Hepatocyte (in vitro differentiated cells): ENCODE data around the gene LRP4. TPM values are rescaled to one million over a fixed set of nuclear protein-coding genes. Genes with fewer than 3 reads are reported as not detected.

Experiments used
- DNase-seq: peaks from one replicate; pipeline ENCODE4 v3.0.0-alpha.2; 2016; ENCODE audit warnings: low spot score
- H2AFZ ChIP-seq: fragments of 200-600 bp; sonication (generic); 2 replicates; pipeline ENCODE4 v1.6.0; 2016; ENCODE audit warnings: antibody characterized with exemption, mild to moderate bottlenecking
- H3K27ac ChIP-seq: fragments of 200-600 bp; sonication (generic); 2 replicates; pipeline ENCODE4 v1.5.1; 2016; ENCODE audit warnings: mild to moderate bottlenecking
- H3K27me3 ChIP-seq: fragments of 200-600 bp; sonication (generic); 2 replicates; pipeline ENCODE4 v1.6.1; 2016
- H3K36me3 ChIP-seq: fragments of 200-600 bp; sonication (generic); replicated peaks from 2 replicates; pipeline ENCODE4 v1.5.1; 2016; ENCODE audit warnings: low read depth; ENCODE audit not compliant: insufficient read depth
- H3K4me1 ChIP-seq: fragments of 200-600 bp; sonication (generic); 2 replicates; pipeline ENCODE4 v1.5.1; 2016; ENCODE audit warnings: mild to moderate bottlenecking, moderate library complexity; ENCODE audit not compliant: insufficient read depth
- H3K4me2 ChIP-seq: fragments of 200-600 bp; sonication (generic); 2 replicates; pipeline ENCODE4 v1.6.0; 2016
- H3K4me3 ChIP-seq: fragments of 200-600 bp; sonication (generic); 2 replicates; pipeline ENCODE4 v1.5.1; 2016; ENCODE audit warnings: mild to moderate bottlenecking
- H3K79me2 ChIP-seq: fragments of 200-600 bp; sonication (generic); 2 replicates; pipeline ENCODE4 v1.6.0; 2017; ENCODE audit warnings: mild to moderate bottlenecking
- H3K9me2 ChIP-seq: fragments of 200-600 bp; sonication (generic); replicated peaks from 2 replicates; pipeline ENCODE4 v1.6.0; 2017; ENCODE audit warnings: mild to moderate bottlenecking; ENCODE audit not compliant: insufficient read depth
- H3K9me3 ChIP-seq: fragments of 200-600 bp; sonication (generic); 2 replicates; pipeline ENCODE4 v1.5.1; 2016; ENCODE audit warnings: low read depth, mild to moderate bottlenecking
- H4K20me1 ChIP-seq: fragments of 200-600 bp; sonication (generic); 2 replicates; pipeline ENCODE4 v1.6.0; 2016; ENCODE audit warnings: mild to moderate bottlenecking; ENCODE audit not compliant: insufficient read depth, poor library complexity, severe bottlenecking
- CTCF ChIP-seq: fragments of 200-600 bp; sonication (generic); IDR thresholded peaks from 2 replicates; pipeline ENCODE4 v1.5.1; 2016; ENCODE audit warnings: antibody characterized with exemption, mild to moderate bottlenecking; ENCODE audit not compliant: poor library complexity
- EZH2 ChIP-seq: fragments of 200-600 bp; sonication (generic); IDR thresholded peaks from 2 replicates; pipeline ENCODE4 v1.6.1; 2016; ENCODE audit warnings: antibody characterized with exemption, mild to moderate bottlenecking, borderline replicate concordance
- EZH2phosphoT487 ChIP-seq: fragments of 200-600 bp; sonication (generic); IDR thresholded peaks from one replicate; pipeline ENCODE4 v1.6.1; 2018; ENCODE audit warnings: antibody characterized with exemption, mild to moderate bottlenecking, low read depth, moderate library complexity; ENCODE audit not compliant: unreplicated experiment, severe bottlenecking
- WGBS: methylation state at CpG from one replicate; pipeline ENCODE4 v1.1.6; 2016; ENCODE audit warnings: low lambda C conversion rate; ENCODE audit errors: missing lambda C conversion rate; 5-methylcytosine and 5-hydroxymethylcytosine counted together
- polyA plus RNA-seq: library from polyadenylated mRNA; unstranded; fragments of >200 nt; fragmentation: Nextera tagmentation; extraction: Ambion mirVana; gene quantifications from 2 replicates; pipeline ENCODE4 v1.2.1, GENCODE V29; 2016
- total RNA-seq: library from RNA; depleted of rRNA; stranded (reverse); fragments of >200 nt; gene quantifications from 2 replicates; pipeline ENCODE4 v1.2.3, GENCODE V29; 2014

The LRP4 gene
- total and polyA plus RNA-seq, 2 experiments from 2014 or later, result 6.4 to 8.0 TPM

GRCh38 chr11:46856605-46857343 lies 61.6 kb downstream of the LRP4 start:
- H3K36me3 ChIP-seq, result no peaks in the 10 kb centered on the region
- no peak overlapping the region for H3K4me3 ChIP-seq
- no peak overlapping the region for H2AFZ ChIP-seq
- H3K79me2 ChIP-seq, result no peaks in the 10 kb centered on the region
- H3K4me2 ChIP-seq, result no peak overlapping the region
- H3K9me2 ChIP-seq, result no peaks in the 10 kb centered on the region
- no peak for DNase-seq
- H3K4me1 ChIP-seq, result no peaks in the 10 kb centered on the region
- no peaks in the 10 kb centered on the region for H3K9me3 ChIP-seq
- no peaks in the 10 kb centered on the region for H4K20me1 ChIP-seq
- H3K27me3 ChIP-seq, result no peaks in the 10 kb centered on the region
- no peak overlapping the region for H3K27ac ChIP-seq
- TF ChIP-seq EZH2phosphoT487 (no peak), CTCF (no peak), EZH2 (no peak)
- 74% methylated on average over 5 of the region's 5 CpGs for WGBS

- 96% methylated on average over 2 of the region's 2 CpGs for WGBS
- DNase-seq, result no peak
- TF ChIP-seq EZH2phosphoT487 (no peak), CTCF (no peak), EZH2 (no peak)
- Histone ChIP-seq H3K27me3 (no peaks in the 10 kb centered on the region), H3K4me1 (no peaks in the 10 kb centered on the region), H3K9me2 (no peaks in the 10 kb centered on the region), H2AFZ (no peak overlapping the region), H3K4me2 (no peak overlapping the region), H3K36me3 (no peaks in the 10 kb centered on the region), H3K79me2 (no peaks in the 10 kb centered on the region), H3K4me3 (no peak overlapping the region), H3K9me3 (no peaks in the 10 kb centered on the region), H3K27ac (no peak overlapping the region), H4K20me1 (no peaks in the 10 kb centered on the region)
Measured at GRCh38 chr11:46855863-46856262, 62.5 kb downstream of the LRP4 start.

GRCh38 chr11:46855167-46855566 lies 63.2 kb downstream of the LRP4 start:
- H3K4me1 ChIP-seq, result no peaks in the 10 kb centered on the region

More at GRCh38 chr11:46855167-46855566, 63.2 kb downstream of the LRP4 start:
- H3K4me2 ChIP-seq, result no peak overlapping the region
- no peaks in the 10 kb centered on the region for H3K27me3 ChIP-seq
- H3K4me3 ChIP-seq, result no peak overlapping the region
- H3K9me3 ChIP-seq, result no peaks in the 10 kb centered on the region
- no peaks in the 10 kb centered on the region for H3K36me3 ChIP-seq
- H3K27ac ChIP-seq, result no peak overlapping the region
- no peak for TF ChIP-seq CTCF
- TF ChIP-seq EZH2phosphoT487, result no peak
- TF ChIP-seq EZH2, result no peak
- DNase-seq, result no peak
- no peaks in the 10 kb centered on the region for H4K20me1 ChIP-seq
- no peaks in the 10 kb centered on the region for H3K9me2 ChIP-seq
- WGBS, result 95% methylated on average over 3 of the region's 3 CpGs
- no peaks in the 10 kb centered on the region for H3K79me2 ChIP-seq
- no peak overlapping the region for H2AFZ ChIP-seq
